ENCODE results near the gene TAPT1. TPM values are rescaled to one million over a fixed set of nuclear protein-coding genes. Genes with fewer than 3 reads are reported as not detected.

Gene TAPT1
- total RNA-seq, 1 donor from 2014 or later, result 23.0 TPM

DNA sequence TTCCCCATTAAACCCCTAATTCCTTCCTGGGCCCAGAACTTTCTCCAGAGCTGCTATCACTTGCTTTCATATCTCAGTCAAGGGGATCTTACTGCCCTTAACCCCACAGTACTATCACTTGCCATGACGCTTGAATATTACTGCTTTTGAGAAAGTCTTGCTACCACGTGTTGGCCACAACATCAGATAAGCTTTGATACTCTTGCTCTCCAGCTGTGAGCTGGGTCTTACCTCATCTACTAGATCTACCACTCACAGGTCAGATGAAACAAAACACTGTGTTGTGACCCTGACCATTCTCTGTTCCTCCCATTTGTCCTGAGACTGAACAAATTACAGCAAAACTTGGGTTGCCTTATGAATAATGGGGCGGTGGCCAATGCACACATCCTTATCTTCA, 12.1 kb upstream of the TAPT1 start:
- Mint-ChIP-seq H3K27ac (ENCODE audit: unreplicated experiment) (no peak overlapping the region), H3K27me3 (ENCODE audit: low read depth) (no peaks in the 10 kb centered on the region), H3K4me3 (ENCODE audit: unreplicated experiment) (no peak overlapping the region), H3K4me1 (ENCODE audit: low read depth) (no peaks in the 10 kb centered on the region), H3K36me3 (ENCODE audit: low read depth) (peaks cover 12% of the 10 kb centered on the region), H3K9me3 (ENCODE audit: low read depth) (no peaks in the 10 kb centered on the region)
- DNase-seq (ENCODE audit: low spot score), result no peak
- TF ChIP-seq, protein P1, sequence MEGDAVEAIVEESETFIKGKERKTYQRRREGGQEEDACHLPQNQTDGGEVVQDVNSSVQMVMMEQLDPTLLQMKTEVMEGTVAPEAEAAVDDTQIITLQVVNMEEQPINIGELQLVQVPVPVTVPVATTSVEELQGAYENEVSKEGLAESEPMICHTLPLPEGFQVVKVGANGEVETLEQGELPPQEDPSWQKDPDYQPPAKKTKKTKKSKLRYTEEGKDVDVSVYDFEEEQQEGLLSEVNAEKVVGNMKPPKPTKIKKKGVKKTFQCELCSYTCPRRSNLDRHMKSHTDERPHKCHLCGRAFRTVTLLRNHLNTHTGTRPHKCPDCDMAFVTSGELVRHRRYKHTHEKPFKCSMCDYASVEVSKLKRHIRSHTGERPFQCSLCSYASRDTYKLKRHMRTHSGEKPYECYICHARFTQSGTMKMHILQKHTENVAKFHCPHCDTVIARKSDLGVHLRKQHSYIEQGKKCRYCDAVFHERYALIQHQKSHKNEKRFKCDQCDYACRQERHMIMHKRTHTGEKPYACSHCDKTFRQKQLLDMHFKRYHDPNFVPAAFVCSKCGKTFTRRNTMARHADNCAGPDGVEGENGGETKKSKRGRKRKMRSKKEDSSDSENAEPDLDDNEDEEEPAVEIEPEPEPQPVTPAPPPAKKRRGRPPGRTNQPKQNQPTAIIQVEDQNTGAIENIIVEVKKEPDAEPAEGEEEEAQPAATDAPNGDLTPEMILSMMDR (IDR thresholded peaks at IDR 0.05), result no peak

DNA sequence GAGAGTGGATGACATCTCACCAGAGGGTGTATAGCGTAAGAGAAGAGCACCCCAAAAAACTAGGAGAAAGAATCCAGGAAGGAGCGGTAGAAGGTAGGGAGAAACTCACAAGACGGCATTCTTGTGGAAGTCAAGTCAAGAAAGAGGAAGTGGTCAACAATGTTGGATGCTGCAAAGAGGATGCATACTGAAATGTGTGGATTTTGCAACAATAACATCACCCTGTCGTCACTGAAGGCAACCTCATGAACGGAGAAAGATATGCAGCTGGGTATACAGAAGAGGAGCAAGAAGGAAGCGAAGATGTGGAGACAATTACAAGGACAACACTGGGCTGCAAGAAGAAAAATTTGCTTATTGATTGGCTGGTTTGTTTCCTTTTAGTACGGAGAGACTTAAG, 11.4 kb upstream of the TAPT1 start:
- no peak for DNase-seq (ENCODE audit: low spot score)
- no peaks in the 10 kb centered on the region for H3K9me3 Mint-ChIP-seq (ENCODE audit: low read depth)
- H3K4me1 Mint-ChIP-seq (ENCODE audit: low read depth), result no peaks in the 10 kb centered on the region
- TF ChIP-seq, protein P1 (IDR thresholded peaks at IDR 0.05), result no peak
- peaks cover 6% of the 10 kb centered on the region for H3K36me3 Mint-ChIP-seq (ENCODE audit: low read depth)
- H3K27me3 Mint-ChIP-seq (ENCODE audit: low read depth), result no peaks in the 10 kb centered on the region
- H3K4me3 Mint-ChIP-seq (ENCODE audit: unreplicated experiment), result no peak overlapping the region
- H3K27ac Mint-ChIP-seq (ENCODE audit: unreplicated experiment), result no peak overlapping the region

DNA sequence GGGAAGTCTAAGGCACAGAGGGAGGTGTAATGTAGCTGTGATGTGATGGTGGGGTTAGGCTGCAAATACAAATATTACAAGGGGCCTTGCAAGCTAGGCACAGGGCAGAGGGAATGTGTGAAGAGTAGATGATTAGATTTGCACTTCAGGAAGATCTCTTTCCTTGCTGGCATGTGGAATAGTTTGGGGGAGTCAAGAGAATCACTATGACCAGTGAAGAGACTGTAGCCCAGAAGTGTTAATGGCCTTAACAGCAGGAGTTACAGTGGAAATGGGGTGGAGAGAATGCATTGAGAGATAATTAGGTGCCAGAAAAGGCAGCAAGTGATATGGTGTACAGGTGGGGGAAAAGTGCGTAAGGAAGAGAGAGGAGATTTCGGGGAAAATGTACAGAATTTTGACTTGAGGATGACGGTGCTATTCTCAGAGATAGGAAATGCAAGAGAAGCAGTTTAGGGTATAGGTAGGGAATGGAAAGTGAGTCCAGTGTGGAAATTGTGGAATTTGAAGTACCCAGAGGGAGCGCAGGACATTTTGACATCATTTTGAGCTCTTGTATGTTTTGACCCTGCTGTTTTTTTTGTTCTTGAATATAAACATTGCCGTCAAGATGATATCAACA, 10.2 kb upstream of the TAPT1 start:
- H3K27ac Mint-ChIP-seq (ENCODE audit: unreplicated experiment), result no peak overlapping the region
- no peaks in the 10 kb centered on the region for H3K9me3 Mint-ChIP-seq (ENCODE audit: low read depth)
- peaks cover 7% of the 10 kb centered on the region for H3K4me1 Mint-ChIP-seq (ENCODE audit: low read depth)
- TF ChIP-seq, protein P1 (IDR thresholded peaks at IDR 0.05), result no peak
- H3K27me3 Mint-ChIP-seq (ENCODE audit: low read depth), result no peaks in the 10 kb centered on the region
- DNase-seq (ENCODE audit: low spot score), result no peak
- peaks cover 2% of the 10 kb centered on the region for H3K36me3 Mint-ChIP-seq (ENCODE audit: low read depth)
- no peak overlapping the region for H3K4me3 Mint-ChIP-seq (ENCODE audit: unreplicated experiment)

DNA sequence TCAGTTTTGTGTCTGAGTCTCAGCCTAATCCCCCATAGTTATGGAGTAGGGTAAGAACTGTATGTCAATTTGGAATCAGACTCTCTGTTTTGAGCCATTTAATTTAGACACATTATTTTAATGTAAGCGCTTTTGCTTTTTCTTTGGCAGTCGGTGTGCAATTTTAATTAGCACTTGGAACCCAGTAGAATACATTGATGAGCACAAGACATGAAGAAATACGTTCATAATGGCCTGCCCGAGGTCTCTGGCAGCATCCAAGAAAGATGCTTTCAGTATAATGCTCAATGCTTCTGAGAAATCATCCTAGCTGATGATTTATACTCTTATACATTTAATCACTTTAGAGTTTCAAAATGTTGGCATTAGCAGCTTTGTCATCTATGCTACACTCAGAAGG, 8.9 kb upstream of the TAPT1 start:
- DNase-seq (ENCODE audit: low spot score), result no peak
- H3K9me3 Mint-ChIP-seq (ENCODE audit: low read depth), result no peaks in the 10 kb centered on the region
- H3K27me3 Mint-ChIP-seq (ENCODE audit: low read depth), result no peaks in the 10 kb centered on the region
- peaks cover 17% of the 10 kb centered on the region for H3K4me1 Mint-ChIP-seq (ENCODE audit: low read depth)
- TF ChIP-seq, protein P1 (IDR thresholded peaks at IDR 0.05), result no peak
- no peak overlapping the region for H3K27ac Mint-ChIP-seq (ENCODE audit: unreplicated experiment)
- peaks cover 2% of the 10 kb centered on the region for H3K36me3 Mint-ChIP-seq (ENCODE audit: low read depth)
- H3K4me3 Mint-ChIP-seq (ENCODE audit: unreplicated experiment), result no peak overlapping the region

DNA sequence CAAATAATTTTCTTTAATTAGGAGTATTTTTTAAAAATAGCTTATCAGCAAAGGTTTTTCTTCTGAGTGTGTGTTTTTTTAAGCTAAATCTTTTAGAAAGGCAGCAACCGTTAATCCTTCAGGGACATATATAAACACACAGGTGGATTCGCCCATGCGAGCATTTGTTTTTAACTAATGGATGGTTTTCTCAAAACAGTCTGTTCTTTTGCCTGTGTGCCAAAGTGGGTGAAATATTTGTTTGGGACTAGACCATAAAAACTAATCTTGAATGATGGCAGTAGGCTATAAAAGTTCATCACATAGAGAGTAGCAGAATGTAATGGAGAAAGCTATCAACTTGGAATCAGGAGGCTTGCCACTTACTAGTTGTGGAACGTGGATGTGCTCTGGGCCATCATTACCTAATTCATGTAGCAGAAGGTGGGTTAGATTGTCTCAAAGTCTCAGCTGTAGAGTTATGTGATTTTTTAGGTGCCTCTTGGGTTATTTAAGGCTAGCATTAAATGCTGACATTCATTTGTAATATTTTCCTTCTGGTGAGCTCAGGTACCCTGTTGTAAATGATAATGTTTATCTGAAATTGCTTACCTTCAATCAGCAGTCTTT, 7.4 kb upstream of the TAPT1 start:
- H3K4me3 Mint-ChIP-seq (ENCODE audit: unreplicated experiment), result no peak overlapping the region
- no peaks in the 10 kb centered on the region for H3K27me3 Mint-ChIP-seq (ENCODE audit: low read depth)
- H3K4me1 Mint-ChIP-seq (ENCODE audit: low read depth), result peaks cover 17% of the 10 kb centered on the region
- TF ChIP-seq, protein P1 (IDR thresholded peaks at IDR 0.05), result no peak
- no peaks in the 10 kb centered on the region for H3K36me3 Mint-ChIP-seq (ENCODE audit: low read depth)
- no peaks in the 10 kb centered on the region for H3K9me3 Mint-ChIP-seq (ENCODE audit: low read depth)
- H3K27ac Mint-ChIP-seq (ENCODE audit: unreplicated experiment), result no peak overlapping the region
- DNase-seq (ENCODE audit: low spot score), result no peak
